ENCODE measurements around the gene SPEM3.

Gene SPEM3

GRCh38 chr17:7423679-7424078, 5.0 kb upstream of the SPEM3 start:
- no peak for DNase-seq

DNA sequence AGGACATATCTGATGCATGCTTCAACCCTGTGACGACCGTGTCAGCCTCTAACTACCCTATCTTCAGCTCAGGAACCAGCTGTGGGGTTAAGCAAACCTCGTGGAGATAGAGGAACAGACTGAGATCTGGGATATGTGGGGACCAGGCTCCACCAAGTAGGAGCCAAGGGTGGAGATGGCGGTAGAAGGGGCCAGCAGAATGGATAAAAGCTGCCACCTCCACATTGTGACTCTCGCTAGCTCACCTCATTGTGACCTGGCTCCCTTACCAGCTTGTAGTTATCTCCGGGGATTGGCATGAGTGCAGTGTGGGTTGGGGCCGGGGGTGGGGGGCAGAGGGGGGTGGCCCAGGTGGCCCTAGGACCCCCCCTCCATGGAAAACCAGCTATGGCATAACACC, 3.3 kb upstream of the SPEM3 start, which contains the start of gene SPEM2:
Gene SPEM2, plus strand, starts transcription at position 301 of the 400 bp plus-strand sequence. Its CDS starts 73 bp downstream, at position 374.
- no peak for DNase-seq

- DNase-seq, result no peak
Measured at GRCh38 chr17:7425756-7426155, 2.9 kb upstream of the SPEM3 start.

- DNase-seq, result no peak
Measured at GRCh38 chr17:7426203-7426863, 2.3 kb upstream of the SPEM3 start.

- DNase-seq, result no peak
Measured at GRCh38 chr17:7426896-7427489, 1.7 kb upstream of the SPEM3 start.

- no peak for DNase-seq
Measured at GRCh38 chr17:7427549-7427948, 1.1 kb upstream of the SPEM3 start.

DNA sequence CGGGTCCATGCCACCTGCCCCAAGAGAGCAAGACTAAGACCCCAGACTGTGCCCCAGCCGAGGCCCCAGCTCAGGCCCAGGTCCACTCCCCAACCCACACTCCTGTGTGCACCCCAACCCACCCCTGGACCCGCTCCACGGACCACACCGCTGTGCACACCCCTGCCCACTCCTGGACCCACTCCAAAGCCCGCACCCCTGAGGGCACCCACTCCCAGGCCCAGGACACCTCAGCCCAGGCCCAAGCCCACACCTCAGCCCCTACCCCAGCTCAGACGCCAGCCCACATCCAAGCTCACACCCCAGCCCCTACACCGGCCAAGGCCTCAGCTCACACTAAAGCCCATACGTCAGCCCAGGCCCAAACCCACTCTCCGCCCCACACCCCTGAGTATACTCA, 1.1 kb downstream of the SPEM3 start:
- DNase-seq, result no peak

GRCh38 chr17:7431231-7431630, 2.6 kb downstream of the SPEM3 start:
- no peak for DNase-seq

- DNase-seq, result no peak
Measured at GRCh38 chr17:7432296-7432695, 3.6 kb downstream of the SPEM3 start.

- no peak for DNase-seq
Measured at GRCh38 chr17:7435676-7436555, 7.3 kb downstream of the SPEM3 start.

GRCh38 chr17:7436556-7437368, 8.1 kb downstream of the SPEM3 start:
- no peak for DNase-seq

- no peak for DNase-seq
Measured at GRCh38 chr17:7437369-7437863, 8.8 kb downstream of the SPEM3 start.

GRCh38 chr17:7437950-7438614, 9.4 kb downstream of the SPEM3 start:
- DNase-seq, result no peak

GRCh38 chr17:7438656-7439460, 10.2 kb downstream of the SPEM3 start:
- DNase-seq, result no peak

DNA sequence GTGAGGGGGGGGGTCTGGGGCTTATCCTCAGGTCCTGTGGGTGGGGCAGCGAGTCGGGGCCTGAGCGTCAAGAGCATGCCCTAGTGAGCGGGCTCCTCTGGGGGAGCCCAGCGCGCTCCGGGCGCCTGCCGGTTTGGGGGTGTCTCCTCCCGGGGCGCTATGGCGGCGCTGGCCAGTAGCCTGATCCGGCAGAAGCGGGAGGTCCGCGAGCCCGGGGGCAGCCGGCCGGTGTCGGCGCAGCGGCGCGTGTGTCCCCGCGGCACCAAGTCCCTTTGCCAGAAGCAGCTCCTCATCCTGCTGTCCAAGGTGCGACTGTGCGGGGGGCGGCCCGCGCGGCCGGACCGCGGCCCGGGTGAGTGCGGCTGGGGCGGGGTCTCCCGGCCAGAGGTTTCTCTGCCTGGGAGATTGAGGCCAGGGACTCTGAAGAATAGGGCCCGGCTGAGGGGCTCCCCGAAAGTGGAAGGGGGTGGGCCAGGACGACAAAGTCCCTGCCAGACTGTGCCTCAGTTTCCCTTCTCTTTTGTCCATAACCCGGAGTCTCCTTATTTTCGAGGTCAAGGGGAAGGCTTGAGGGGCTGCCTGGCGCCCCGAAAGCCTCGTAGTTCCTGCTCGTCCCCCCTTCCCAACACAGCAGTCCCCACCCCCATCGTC, 10.9 kb downstream of the SPEM3 start, which contains the start of gene FGF11:
Gene FGF11, plus strand, starts transcription at position 51 of the 651 bp plus-strand sequence. Its CDS starts 109 bp downstream, at position 160.
- DNase-seq, result no peak

DNA sequence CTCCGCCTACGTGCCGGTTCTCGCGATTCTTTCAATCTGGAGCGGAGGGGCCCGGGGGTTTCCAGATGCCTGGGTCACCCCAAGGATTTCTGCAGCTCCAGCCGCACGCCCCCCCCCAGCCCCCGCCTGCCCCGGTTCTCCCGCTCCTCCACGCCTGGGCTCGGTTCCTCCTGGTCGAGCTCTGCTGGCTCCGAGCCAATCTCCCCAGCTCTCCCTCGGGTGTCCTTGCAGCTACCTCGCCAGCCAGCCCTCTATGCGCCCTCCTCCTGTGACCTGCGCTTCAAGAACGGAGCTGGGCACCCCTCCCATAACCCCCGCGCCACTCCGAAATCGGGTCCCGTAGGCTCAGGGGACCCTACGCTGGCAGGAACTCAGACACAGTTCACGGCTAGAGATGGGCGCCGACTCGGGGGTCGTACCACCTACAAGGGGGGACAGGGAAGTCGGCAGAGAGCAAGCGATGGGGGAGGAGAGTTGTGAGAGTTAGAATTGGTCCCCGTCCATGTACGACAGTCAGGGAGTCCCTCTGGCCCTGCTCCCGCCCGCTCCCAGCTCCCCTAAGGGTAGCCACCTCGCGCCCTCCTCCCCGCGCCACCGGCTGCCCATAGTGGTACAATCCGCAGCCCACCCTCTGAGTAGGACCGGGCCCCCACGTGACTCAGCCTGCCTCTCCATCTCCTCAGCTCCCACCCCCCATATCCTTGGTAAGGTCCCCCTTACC, 11.6 kb downstream of the SPEM3 start:
- DNase-seq, result no peak

DNA sequence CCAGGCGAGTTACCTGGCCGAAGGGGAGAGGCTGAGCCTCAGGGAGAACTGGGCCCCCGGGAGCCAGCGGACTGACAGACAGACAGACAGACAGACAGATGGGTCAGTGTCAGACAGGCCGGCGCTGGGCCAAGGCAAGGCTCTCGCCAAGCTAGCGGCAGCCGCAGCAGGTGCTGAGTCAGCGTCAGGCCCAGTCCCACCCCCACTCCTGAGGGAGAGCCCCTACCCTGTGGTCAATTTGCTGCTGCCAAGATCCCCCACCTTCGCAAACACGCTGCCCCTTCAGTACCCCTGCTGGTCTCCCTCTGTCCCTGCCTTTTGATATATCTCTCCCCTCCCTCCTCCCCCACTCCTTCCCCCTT, 12.2 kb downstream of the SPEM3 start:
- DNase-seq, result no peak

DNA sequence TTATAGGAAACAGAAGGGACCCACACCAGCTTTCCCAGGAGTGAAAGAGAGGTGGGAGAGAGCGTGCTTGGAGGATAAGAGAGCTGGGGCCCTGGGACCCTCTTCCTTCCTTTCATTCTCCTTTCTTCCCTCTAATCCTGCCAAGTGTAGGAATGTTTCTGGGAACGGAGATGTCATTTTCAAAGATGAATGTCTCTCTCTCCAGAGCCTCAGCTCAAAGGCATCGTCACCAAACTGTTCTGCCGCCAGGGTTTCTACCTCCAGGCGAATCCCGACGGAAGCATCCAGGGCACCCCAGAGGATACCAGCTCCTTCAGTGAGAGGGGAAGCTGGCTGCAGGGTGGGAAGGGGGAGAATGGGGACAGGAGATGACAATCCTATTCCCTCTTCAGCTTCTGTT, 12.6 kb downstream of the SPEM3 start:
- DNase-seq, result no peak

- DNase-seq, result no peak
Measured at GRCh38 chr17:7442142-7442541, 13.5 kb downstream of the SPEM3 start.
